Suprapubic skin (tissue), 3 donors: Measurements from ENCODE around the gene TGFBR2.
A peak's percentile ranks its signal among the peaks of the same experiment; 100 is the strongest.

Experiments used
- CTCF ChIP-seq, 2 donors: fragments of 200-600 bp in 1 of 2; fragments of 450-650 bp in 1 of 2; sonication (generic) in 1 of 2; IDR thresholded peaks; one replicate each; pipeline ENCODE4 v1.5.1; 2016 to 2019; ENCODE audit warnings: antibody characterized with exemption in 2 of 2, mild to moderate bottlenecking in 1 of 2, moderate library complexity in 1 of 2
- POLR2A ChIP-seq, 2 donors: fragments of 450-650 bp; IDR thresholded peaks; one replicate each; pipeline ENCODE4 v1.6.1; 2017; ENCODE audit warnings: antibody characterized with exemption in 2 of 2, mild to moderate bottlenecking in 2 of 2, moderate library complexity in 2 of 2

GRCh38 chr3:30628901-30629590, 22.6 kb downstream of the TGFBR2 start:
- TF ChIP-seq CTCF (IDR thresholded peaks at IDR 0.05), result peak in 1 of 2 donors; percentile 24
- TF ChIP-seq POLR2A (IDR thresholded peaks at IDR 0.05), result no peak
